HG02588 (cell line): ENCODE measurements around the gene MSH5.
A peak's percentile ranks its signal among the peaks of the same experiment; 100 is the strongest.

Experiments
- ATAC-seq: cut with Tn5 transposase; IDR thresholded peaks from one replicate; pipeline ENCODE4 v1.9.1; 2021; ENCODE audit warnings: mild to moderate bottlenecking, moderate library complexity; ENCODE audit not compliant: unreplicated experiment

Gene MSH5

GRCh38 chr6:31752739-31753319 lies 13.0 kb downstream of the MSH5 start:
- ATAC-seq = no peak

DNA sequence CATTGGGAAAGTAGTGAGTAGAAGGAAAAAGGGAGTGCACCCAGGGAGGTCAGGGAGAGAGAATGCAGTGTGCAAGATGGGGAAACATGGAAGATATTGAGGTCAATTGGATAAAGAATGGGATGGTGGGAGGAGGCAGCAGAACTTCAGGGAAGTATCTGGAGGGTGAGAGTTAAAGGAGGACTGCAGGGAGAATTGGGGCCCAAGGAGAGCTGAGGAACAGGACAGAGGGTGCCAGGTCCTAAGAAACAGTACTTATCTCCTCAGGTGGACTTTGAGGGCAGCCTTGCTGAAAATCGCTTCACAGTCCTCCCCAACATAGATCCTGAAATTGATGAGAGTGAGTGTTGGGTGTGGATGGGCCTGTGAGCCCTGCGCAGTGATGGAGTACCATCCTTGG lies 18.5 kb downstream of the MSH5 start:
- ATAC-seq = no peak

DNA sequence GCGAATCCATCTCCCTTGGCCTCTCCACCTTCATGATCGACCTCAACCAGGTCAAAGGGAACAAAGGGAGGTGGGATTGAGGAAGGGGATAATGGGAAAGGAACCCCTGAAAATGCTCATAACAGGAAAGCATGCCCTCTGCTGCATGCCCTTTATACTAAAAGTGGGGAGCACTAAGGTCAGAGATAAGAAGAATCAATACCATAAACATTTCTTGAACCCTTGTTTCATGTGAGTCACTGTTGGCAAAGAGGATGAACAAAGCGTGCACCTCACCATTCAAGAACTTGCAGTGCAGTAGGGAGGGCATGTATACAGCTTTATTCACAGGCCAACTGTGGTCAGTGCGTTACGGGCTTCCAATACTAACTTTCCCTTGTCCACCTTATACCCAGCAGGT lies 21.0 kb downstream of the MSH5 start:
- ATAC-seq = no peak

GRCh38 chr6:31761343-31761742 lies 21.5 kb downstream of the MSH5 start:
- ATAC-seq = no peak

DNA sequence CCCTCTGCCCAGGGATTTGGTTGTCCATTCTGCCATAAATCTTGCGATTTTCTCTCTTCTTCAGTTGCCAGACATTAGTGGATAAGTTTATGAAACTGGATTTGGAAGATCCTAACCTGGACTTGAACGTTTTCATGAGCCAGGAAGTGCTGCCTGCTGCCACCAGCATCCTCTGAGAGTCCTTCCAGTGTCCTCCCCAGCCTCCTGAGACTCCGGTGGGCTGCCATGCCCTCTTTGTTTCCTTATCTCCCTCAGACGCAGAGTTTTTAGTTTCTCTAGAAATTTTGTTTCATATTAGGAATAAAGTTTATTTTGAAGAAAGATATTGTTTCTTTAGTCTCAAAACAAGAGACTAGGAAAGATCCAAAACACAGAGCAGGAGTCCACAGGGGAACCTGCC lies 22.6 kb downstream of the MSH5 start, which contains the start of gene SAPCD1:
Gene SAPCD1, plus strand, starts transcription at position 301 of the 400 bp plus-strand sequence. CDS start 399 bp downstream, outside the sequence.
- no peak for ATAC-seq

GRCh38 chr6:31762878-31763618 lies 23.2 kb downstream of the MSH5 start:
- no peak for ATAC-seq

- no peak for ATAC-seq
These were observed 23.8 kb downstream of the MSH5 start for GRCh38 chr6:31763619-31763940.

DNA sequence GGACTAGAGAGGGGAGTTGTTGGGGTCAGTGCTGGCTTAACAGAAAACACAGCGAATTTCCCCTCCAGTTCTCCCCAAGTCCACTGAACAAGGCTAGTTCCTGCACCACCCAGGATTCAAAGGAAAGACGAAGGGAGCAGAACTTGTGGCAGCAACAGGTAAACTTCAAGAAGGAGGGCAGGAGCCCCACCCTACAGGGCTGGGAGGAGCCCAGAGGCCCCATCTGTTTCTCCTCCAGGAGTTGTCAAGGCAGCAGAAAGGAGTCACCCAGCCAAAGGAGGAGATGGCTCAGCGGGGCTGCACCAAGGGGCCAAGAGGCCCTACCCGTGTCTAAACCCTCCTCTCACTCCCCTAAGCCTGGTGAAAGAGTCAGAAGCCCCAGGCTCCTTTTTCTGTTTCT lies 24.4 kb downstream of the MSH5 start:
- no peak for ATAC-seq

DNA sequence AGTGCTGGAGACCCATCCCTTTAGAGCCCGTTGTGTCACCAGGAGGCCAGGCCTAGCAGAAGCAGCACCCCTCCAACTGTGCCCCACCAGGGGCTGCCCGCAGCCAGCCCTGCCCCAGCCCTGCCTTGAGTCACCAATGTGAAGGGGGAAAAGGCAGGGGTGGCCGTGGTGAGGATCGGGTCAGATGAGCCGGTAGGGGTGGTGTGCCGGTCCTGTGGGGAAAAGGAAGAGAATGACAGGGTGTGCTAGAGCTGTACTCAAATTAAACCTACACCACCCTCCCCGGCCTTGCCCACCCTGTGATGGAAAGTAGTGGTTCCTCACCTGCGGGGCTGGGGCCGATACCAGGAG lies 25.7 kb downstream of the MSH5 start:
- ATAC-seq = no peak

DNA sequence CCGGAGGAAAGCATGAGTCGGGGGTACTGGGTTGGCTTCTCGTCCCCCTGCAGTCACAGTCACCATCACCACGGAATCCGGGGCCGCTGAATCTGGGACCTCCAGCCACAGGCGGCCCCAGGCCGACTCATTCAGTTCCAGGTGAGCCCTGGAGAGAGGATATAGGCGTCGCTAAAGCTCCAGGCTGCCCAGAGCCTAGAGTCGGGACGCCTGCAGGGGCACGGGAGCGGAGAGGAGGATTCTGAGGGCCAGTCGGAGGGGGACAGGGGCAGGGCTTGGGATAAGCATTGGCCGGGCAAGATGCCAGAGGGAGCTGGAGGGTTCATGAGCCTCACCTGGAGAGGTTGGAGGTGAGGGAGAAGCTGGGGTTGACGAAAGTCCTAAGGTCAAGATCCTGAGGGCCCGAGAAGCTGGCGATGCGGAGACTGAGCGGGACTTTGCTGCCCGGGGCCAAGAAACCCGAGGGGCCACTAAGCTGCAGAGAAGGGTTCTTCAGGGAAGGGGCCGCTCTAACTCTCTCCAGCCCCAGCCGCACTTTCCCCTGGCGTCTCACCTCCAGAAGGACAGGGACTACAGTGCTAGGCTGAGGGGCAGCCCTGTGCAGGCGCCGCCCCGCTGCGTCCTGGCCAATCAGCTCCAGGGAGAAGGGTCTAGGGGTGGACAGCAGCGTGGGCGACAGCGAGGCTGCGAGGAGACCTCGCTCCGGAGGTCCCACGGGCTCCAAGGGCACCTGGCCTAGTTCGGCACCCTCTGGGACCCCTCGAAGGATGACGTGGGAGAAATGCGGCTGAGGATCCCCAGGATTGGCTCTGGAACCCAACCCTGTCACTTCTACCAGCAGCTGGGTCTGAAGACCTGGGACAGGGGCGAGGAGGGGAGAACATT lies 26.3 kb downstream of the MSH5 start:
- no peak for ATAC-seq

GRCh38 chr6:31767096-31767645 lies 27.4 kb downstream of the MSH5 start:
- no peak for ATAC-seq

GRCh38 chr6:31768363-31769257 lies 28.8 kb downstream of the MSH5 start:
- ATAC-seq = no peak

GRCh38 chr6:31769684-31770371 lies 30.0 kb downstream of the MSH5 start:
- no peak for ATAC-seq

DNA sequence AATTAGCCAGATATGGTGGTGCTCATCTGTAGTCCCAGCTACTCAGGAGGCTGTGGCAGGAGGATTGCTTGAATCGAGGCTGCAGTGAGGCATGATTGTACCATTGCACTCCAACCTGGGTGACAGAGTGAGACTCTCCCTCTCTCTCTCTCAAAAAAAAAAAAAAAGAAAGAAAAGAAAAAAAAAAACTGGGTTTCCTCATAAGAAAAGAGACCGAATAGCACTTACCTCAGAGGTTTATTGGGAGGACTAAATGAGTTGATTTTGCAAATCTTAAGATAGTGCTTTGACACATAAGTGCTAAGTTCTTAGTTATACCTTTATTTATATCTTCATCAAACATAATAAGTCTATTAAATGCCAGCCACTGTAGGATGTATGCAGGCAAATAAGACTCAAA lies 31.1 kb downstream of the MSH5 start:
- no peak for ATAC-seq

DNA sequence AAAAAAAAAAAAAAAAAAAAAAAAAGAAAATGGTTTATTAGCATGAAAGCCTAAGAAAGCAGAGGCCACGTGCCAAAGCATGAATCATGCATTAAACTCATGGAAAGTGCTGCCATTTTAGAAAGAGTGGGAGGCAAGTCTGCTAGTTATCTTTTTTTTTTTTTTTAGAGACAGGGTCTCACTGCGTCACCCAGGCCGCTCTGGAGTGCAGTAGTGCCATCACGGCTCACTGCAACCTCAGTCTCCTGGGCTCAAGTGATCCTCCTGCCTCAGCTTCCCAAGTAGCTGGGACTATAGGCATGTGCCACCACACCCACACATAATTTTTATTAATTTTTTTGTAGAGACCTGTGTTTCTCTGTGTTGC lies 32.2 kb downstream of the MSH5 start:
- ATAC-seq = no peak

- ATAC-seq = no peak
These were observed 35.4 kb downstream of the MSH5 start for GRCh38 chr6:31775184-31775583.

GRCh38 chr6:31775633-31776484 lies 36.1 kb downstream of the MSH5 start:
- no peak for ATAC-seq

DNA sequence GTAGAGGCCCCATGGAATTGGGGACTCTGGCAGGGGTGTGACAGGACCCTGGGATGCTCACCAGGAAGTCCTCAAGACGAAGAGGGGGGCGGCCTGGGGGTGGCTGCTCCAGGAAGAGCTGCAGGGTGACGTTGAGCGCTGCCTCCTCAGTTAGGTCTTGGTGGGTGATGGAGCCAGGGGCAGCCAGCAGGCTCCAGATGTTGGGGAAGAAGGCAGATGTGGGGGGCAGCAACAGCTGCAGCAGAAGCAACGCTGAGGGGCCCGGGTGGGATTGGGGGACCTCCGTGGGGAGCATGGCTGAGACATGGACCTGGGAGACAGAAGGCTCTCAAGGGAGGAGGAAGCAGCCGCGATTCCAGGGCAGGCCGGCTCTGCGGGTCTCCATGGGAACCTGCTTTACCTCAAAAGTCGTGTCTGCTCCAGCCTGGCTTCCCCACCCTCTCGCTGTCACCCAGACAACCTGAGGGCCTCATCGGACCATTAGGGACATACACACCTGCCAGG lies 36.7 kb downstream of the MSH5 start:
- ATAC-seq = peak; percentile 7
